H9 (cell line): ENCODE data around the gene BSG. TPM values are rescaled to one million over a fixed set of nuclear protein-coding genes. Genes with fewer than 3 reads are reported as not detected.

ENCODE experiments used
- DNase-seq: peaks from one replicate; pipeline ENCODE4 v3.0.0-alpha.2; 2017
- H2AFZ ChIP-seq: one replicate; pipeline ENCODE4 v1.6.1; 2013; ENCODE audit warnings: mild to moderate bottlenecking, low read length, control low read depth, moderate library complexity
- H2AK5ac ChIP-seq: 2 replicates; pipeline ENCODE4 v1.6.1; 2013; ENCODE audit warnings: low read length, control low read depth, mixed read lengths; ENCODE audit not compliant: insufficient read length
- H2BK120ac ChIP-seq: one replicate; pipeline ENCODE4 v1.6.1; 2013; ENCODE audit warnings: low read depth, mild to moderate bottlenecking, low read length, control low read depth, inconsistent platforms; ENCODE audit not compliant: poor library complexity, severe bottlenecking
- H2BK12ac ChIP-seq: 2 replicates; pipeline ENCODE4 v1.6.1; 2013; ENCODE audit warnings: low read length, control low read depth, mixed read lengths, low read depth; ENCODE audit not compliant: insufficient read length
- H2BK15ac ChIP-seq: 2 replicates; pipeline ENCODE4 v1.6.1; 2013; ENCODE audit warnings: low read depth, low read length, control low read depth
- H2BK20ac ChIP-seq: one replicate; pipeline ENCODE4 v1.6.1; 2013; ENCODE audit warnings: low read depth, mild to moderate bottlenecking, low read length, control low read depth, inconsistent platforms; ENCODE audit not compliant: poor library complexity, severe bottlenecking
- H2BK5ac ChIP-seq: 2 replicates; pipeline ENCODE4 v1.6.1; 2013; ENCODE audit warnings: low read length, control low read depth, mixed read lengths; ENCODE audit not compliant: insufficient read length
- H3K14ac ChIP-seq: 2 replicates; pipeline ENCODE4 v1.6.1; 2013; ENCODE audit warnings: low read length, control low read depth; ENCODE audit not compliant: insufficient read depth
- H3K18ac ChIP-seq: 2 replicates; pipeline ENCODE4 v1.6.1; 2013; ENCODE audit warnings: low read depth, mild to moderate bottlenecking, mixed read lengths, low read length, control low read depth; ENCODE audit not compliant: insufficient read length
- H3K23ac ChIP-seq: 2 replicates; pipeline ENCODE4 v1.6.1; 2013; ENCODE audit warnings: low read length, control low read depth, mixed read lengths, low read depth; ENCODE audit not compliant: insufficient read length
- H3K23me2 ChIP-seq: 2 replicates; pipeline ENCODE4 v1.6.1; 2013; ENCODE audit warnings: low read depth, mild to moderate bottlenecking, mixed read lengths, low read length, control low read depth; ENCODE audit not compliant: insufficient read length, poor library complexity, severe bottlenecking
- H3K27ac ChIP-seq: 2 replicates; pipeline ENCODE4 v1.5.1; 2013; ENCODE audit warnings: low read length, control low read depth, mixed read lengths, low read depth; ENCODE audit not compliant: insufficient read length
- H3K27me3 ChIP-seq: 2 replicates; pipeline ENCODE4 v1.6.1; 2013; ENCODE audit warnings: low read length, control low read depth, inconsistent platforms; ENCODE audit not compliant: insufficient read depth
- H3K4ac ChIP-seq: 2 replicates; pipeline ENCODE4 v1.6.1; 2013; ENCODE audit warnings: low read depth, mild to moderate bottlenecking, control low read depth, inconsistent platforms, low read length, moderate library complexity
- H3K4me1 ChIP-seq: 2 replicates; pipeline ENCODE4 v1.6.1; 2013; ENCODE audit warnings: low read length, control low read depth, inconsistent platforms; ENCODE audit not compliant: insufficient read depth
- H3K4me2 ChIP-seq: 2 replicates; pipeline ENCODE4 v1.6.1; 2013; ENCODE audit warnings: low read length, control low read depth, mixed read lengths; ENCODE audit not compliant: insufficient read length, insufficient read depth
- H3K56ac ChIP-seq: 2 replicates; pipeline ENCODE4 v1.6.1; 2013; ENCODE audit warnings: low read depth, mild to moderate bottlenecking, mixed read lengths, low read length, control low read depth; ENCODE audit not compliant: insufficient read length
- H3K79me1 ChIP-seq: 2 replicates; pipeline ENCODE4 v1.6.1; 2013; ENCODE audit warnings: low read depth, mild to moderate bottlenecking, moderate library complexity, low read length, control low read depth, inconsistent platforms; ENCODE audit not compliant: insufficient read depth, poor library complexity, severe bottlenecking
- H3K79me2 ChIP-seq: 2 replicates; pipeline ENCODE4 v1.6.1; 2013; ENCODE audit warnings: low read length, control low read depth, inconsistent platforms; ENCODE audit not compliant: insufficient read depth
- H3K9ac ChIP-seq: 2 replicates; pipeline ENCODE4 v1.6.1; 2013; ENCODE audit warnings: low read length, control low read depth, mixed read lengths; ENCODE audit not compliant: insufficient read length; ENCODE audit errors: extremely low read depth
- H3K9me3 ChIP-seq: one replicate; pipeline ENCODE4 v1.6.1; 2013; ENCODE audit warnings: low read depth, low read length, inconsistent platforms; ENCODE audit not compliant: control insufficient read depth
- H3T11ph ChIP-seq: one replicate; pipeline ENCODE4 v1.6.1; 2013; ENCODE audit warnings: mild to moderate bottlenecking, low read length, control low read depth, inconsistent platforms
- H4K20me1 ChIP-seq: one replicate; pipeline ENCODE4 v1.6.1; 2013; ENCODE audit not compliant: control insufficient read depth, insufficient read length, insufficient read depth
- H4K5ac ChIP-seq: 2 replicates; pipeline ENCODE4 v1.6.1; 2013; ENCODE audit warnings: low read depth, mild to moderate bottlenecking, mixed read lengths, low read length, control low read depth; ENCODE audit not compliant: insufficient read length
- H4K8ac ChIP-seq: replicated peaks from 2 replicates; pipeline ENCODE4 v1.6.1; 2013; ENCODE audit warnings: low read length, control low read depth, mixed read lengths, low read depth; ENCODE audit not compliant: insufficient read length
- H4K91ac ChIP-seq: 2 replicates; pipeline ENCODE4 v1.6.1; 2013; ENCODE audit warnings: low read depth, mild to moderate bottlenecking, moderate library complexity, mixed read lengths, low read length, control low read depth; ENCODE audit not compliant: insufficient read length
- H3K27ac Mint-ChIP-seq, 3 experiments: 2 replicates in 2 of 3; 3 replicates in 1 of 3; pipeline ENCODE4 v1.8.0; 2020 to 2021; ENCODE audit warnings: mixed read lengths in 3 of 3, mild to moderate bottlenecking in 1 of 3, moderate library complexity in 1 of 3
- H3K27me3 Mint-ChIP-seq: 2 replicates; pipeline ENCODE4 v1.8.0; 2021; ENCODE audit warnings: low read depth, mild to moderate bottlenecking, moderate library complexity, mixed read lengths
- H3K36me3 Mint-ChIP-seq, 3 experiments: 2 replicates in 2 of 3; 3 replicates in 1 of 3; pipeline ENCODE4 v1.8.0; 2020 to 2021; ENCODE audit warnings: low read depth in 3 of 3, mixed read lengths in 3 of 3; ENCODE audit not compliant: insufficient read depth in 1 of 3
- H3K4me1 Mint-ChIP-seq, 2 experiments: 2 replicates each; pipeline ENCODE4 v1.8.0; 2020; ENCODE audit warnings: mixed read lengths in 2 of 2
- H3K4me3 Mint-ChIP-seq, 2 experiments: 2 replicates in 1 of 2; 3 replicates in 1 of 2; pipeline ENCODE4 v1.8.0; 2020 to 2021; ENCODE audit warnings: mild to moderate bottlenecking in 2 of 2, mixed read lengths in 2 of 2, moderate library complexity in 1 of 2
- H3K9me3 Mint-ChIP-seq, 2 experiments: 2 replicates in 1 of 2; 3 replicates in 1 of 2; pipeline ENCODE4 v1.8.0; 2020; ENCODE audit warnings: mild to moderate bottlenecking in 2 of 2, mixed read lengths in 2 of 2, moderate library complexity in 1 of 2
- CTCF ChIP-seq: fragments of 200-600 bp; sonication (generic); conservative IDR thresholded peaks from 3 replicates; pipeline ENCODE4 v1.8.0; 2021; ENCODE audit warnings: antibody characterized with exemption, mild to moderate bottlenecking
- whole genome bisulfite sequencing: extraction: QIAGEN DNeasy Blood & Tissue Kit; methylation state at CpG from one replicate; pipeline ENCODE4 v1.1.7; 2013; ENCODE audit warnings: missing lambda C conversion rate, low lambda C conversion rate, mixed read lengths; ENCODE audit not compliant: insufficient read length; ENCODE audit errors: extremely low coverage; 5-methylcytosine and 5-hydroxymethylcytosine counted together
- total RNA-seq: library from RNA; stranded (reverse); gene quantifications from 2 replicates; pipeline ENCODE4 v1.2.1, GENCODE V29; 2021

BSG gene
- total RNA-seq, 1 experiment from 2014 or later, result 715 TPM

DNA sequence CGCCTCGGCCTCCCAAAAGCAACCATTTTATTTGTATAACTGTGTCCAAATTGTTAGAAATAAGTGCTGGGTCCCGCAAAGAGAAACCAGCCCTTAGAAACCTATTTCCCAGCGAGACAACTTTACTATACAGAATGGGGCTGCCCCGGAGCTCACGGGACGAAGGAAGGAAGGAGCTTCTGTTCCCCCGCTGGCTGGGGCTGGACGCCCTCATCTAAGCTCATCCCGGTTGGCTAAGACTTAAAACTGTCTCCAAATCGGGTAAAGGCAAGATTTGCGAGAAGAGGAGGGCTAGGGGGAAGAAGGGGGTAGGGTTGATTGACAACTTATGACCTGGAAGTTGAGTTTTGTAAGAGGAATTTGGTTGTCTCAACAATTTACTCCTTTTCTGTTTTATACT, 12.3 kb upstream of the BSG start:
- Mint-ChIP-seq H3K4me1 (peaks cover 15 to 16% of the 10 kb centered on the region in 2 experiments), H3K36me3 (peaks cover 9 to 12% (median 9%) of the 10 kb centered on the region in 3 experiments; a peak in 6 of 7 replicates), H3K27me3 (peaks cover 17% of the 10 kb centered on the region), H3K4me3 (no peak overlapping the region), H3K27ac (no peak overlapping the region; a peak in 1 of 7 replicates), H3K9me3 (peaks cover 16 to 21% of the 10 kb centered on the region in 2 experiments; a peak in 4 of 5 replicates)
- no peaks in the 10 kb centered on the region for H4K20me1 ChIP-seq
- no peak overlapping the region for H3K4ac ChIP-seq
- H2BK120ac ChIP-seq, result no peak overlapping the region
- H2BK12ac ChIP-seq, result no peak overlapping the region
- H3K14ac ChIP-seq, result no peak overlapping the region
- H3T11ph ChIP-seq, result no peak overlapping the region
- no peak overlapping the region for H3K9ac ChIP-seq
- no peak overlapping the region for H3K27ac ChIP-seq
- H2AFZ ChIP-seq, result no peak overlapping the region
- H4K91ac ChIP-seq, result no peak overlapping the region
- WGBS, result no CpG with 5 or more reads among the region's 12 CpGs
- TF ChIP-seq CTCF, result no peak
- no peak overlapping the region for H2BK5ac ChIP-seq
- H2AK5ac ChIP-seq, result no peak overlapping the region
- no peaks in the 10 kb centered on the region for H3K27me3 ChIP-seq
- H3K79me2 ChIP-seq, result no peaks in the 10 kb centered on the region
- H3K18ac ChIP-seq, result no peak overlapping the region
- H3K4me2 ChIP-seq, result no peak overlapping the region
- no peak overlapping the region for H2BK15ac ChIP-seq
- no peaks in the 10 kb centered on the region; the same call in 1 of the 2 replicates for H3K4me1 ChIP-seq
- H3K79me1 ChIP-seq, result no peaks in the 10 kb centered on the region
- H4K5ac ChIP-seq, result no peak overlapping the region
- H3K56ac ChIP-seq, result no peak overlapping the region
- H3K23me2 ChIP-seq, result no peaks in the 10 kb centered on the region
- H2BK20ac ChIP-seq, result no peak overlapping the region
- no peak overlapping the region for H4K8ac ChIP-seq
- no peak overlapping the region for H3K23ac ChIP-seq
- no peaks in the 10 kb centered on the region for H3K9me3 ChIP-seq
- DNase-seq, result no peak
